ENCODE data around the gene DACH1.
"Not testable (repeated sequence)": the region's sequence is repeated elsewhere in the genome, so short reads cannot be mapped to it uniquely, and the experiment has no call there.

DACH1 gene

DNA sequence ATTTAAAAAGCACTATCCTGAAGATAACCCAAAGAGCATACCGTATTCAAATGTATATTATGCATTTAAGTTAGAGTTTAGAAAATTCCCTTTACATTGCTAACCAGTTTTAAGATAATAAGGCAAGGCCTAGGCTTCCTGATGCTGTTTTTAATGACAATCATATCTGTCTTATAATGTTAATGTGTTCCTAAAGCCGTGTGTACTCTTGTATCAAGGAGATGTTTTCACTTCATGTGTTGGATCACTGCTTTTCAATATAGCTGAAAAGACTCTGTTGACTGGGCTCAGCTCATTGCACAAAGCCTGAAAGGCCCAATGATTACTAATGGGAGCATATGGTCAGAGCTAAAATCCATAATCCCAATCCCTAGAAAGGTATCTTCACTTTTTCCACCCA lies 81.6 kb downstream of the DACH1 start:
- ATAC-seq = no peak
- TF ChIP-seq TOX (CRISPR knock-in tag; IDR thresholded peaks at IDR 0.05; ENCODE audit: borderline replicate concordance) (no peak), RARB (CRISPR knock-in tag; IDR thresholded peaks at IDR 0.05) (no peak), ESRRG (CRISPR knock-in tag; IDR thresholded peaks at IDR 0.05) (no peak), SNAI2 (CRISPR knock-in tag; IDR thresholded peaks at IDR 0.05) (no peak), ZFP30 (CRISPR knock-in tag; IDR thresholded peaks at IDR 0.05) (no peak), BACH2 (CRISPR knock-in tag; IDR thresholded peaks at IDR 0.05; ENCODE audit: borderline replicate concordance) (no peak), ZFP3 (CRISPR knock-in tag; IDR thresholded peaks at IDR 0.05) (no peak), GLIS3 (CRISPR knock-in tag; IDR thresholded peaks at IDR 0.05) (no peak), ZNF565 (CRISPR knock-in tag; conservative IDR thresholded peaks at IDR 0.05; ENCODE audit: low read depth) (no peak), ZNF70 (CRISPR knock-in tag; IDR thresholded peaks at IDR 0.05) (no peak), ISL1 (CRISPR knock-in tag; IDR thresholded peaks at IDR 0.05) (no peak), PPARA (CRISPR knock-in tag; IDR thresholded peaks at IDR 0.05; ENCODE audit: borderline replicate concordance) (no peak), OSR1 (CRISPR knock-in tag; IDR thresholded peaks at IDR 0.05) (no peak), ARNTL (CRISPR knock-in tag; IDR thresholded peaks at IDR 0.05; ENCODE audit: borderline replicate concordance, low read depth) (no peak)
- TF ChIP-seq, protein P1, sequence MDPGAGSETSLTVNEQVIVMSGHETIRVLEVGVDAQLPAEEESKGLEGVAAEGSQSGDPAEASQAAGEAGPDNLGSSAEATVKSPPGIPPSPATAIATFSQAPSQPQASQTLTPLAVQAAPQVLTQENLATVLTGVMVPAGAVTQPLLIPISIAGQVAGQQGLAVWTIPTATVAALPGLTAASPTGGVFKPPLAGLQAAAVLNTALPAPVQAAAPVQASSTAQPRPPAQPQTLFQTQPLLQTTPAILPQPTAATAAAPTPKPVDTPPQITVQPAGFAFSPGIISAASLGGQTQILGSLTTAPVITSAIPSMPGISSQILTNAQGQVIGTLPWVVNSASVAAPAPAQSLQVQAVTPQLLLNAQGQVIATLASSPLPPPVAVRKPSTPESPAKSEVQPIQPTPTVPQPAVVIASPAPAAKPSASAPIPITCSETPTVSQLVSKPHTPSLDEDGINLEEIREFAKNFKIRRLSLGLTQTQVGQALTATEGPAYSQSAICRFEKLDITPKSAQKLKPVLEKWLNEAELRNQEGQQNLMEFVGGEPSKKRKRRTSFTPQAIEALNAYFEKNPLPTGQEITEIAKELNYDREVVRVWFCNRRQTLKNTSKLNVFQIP (CRISPR knock-in tag; IDR thresholded peaks at IDR 0.05; ENCODE audit: borderline replicate concordance, low read depth) = no peak
- TF ChIP-seq, protein P2, sequence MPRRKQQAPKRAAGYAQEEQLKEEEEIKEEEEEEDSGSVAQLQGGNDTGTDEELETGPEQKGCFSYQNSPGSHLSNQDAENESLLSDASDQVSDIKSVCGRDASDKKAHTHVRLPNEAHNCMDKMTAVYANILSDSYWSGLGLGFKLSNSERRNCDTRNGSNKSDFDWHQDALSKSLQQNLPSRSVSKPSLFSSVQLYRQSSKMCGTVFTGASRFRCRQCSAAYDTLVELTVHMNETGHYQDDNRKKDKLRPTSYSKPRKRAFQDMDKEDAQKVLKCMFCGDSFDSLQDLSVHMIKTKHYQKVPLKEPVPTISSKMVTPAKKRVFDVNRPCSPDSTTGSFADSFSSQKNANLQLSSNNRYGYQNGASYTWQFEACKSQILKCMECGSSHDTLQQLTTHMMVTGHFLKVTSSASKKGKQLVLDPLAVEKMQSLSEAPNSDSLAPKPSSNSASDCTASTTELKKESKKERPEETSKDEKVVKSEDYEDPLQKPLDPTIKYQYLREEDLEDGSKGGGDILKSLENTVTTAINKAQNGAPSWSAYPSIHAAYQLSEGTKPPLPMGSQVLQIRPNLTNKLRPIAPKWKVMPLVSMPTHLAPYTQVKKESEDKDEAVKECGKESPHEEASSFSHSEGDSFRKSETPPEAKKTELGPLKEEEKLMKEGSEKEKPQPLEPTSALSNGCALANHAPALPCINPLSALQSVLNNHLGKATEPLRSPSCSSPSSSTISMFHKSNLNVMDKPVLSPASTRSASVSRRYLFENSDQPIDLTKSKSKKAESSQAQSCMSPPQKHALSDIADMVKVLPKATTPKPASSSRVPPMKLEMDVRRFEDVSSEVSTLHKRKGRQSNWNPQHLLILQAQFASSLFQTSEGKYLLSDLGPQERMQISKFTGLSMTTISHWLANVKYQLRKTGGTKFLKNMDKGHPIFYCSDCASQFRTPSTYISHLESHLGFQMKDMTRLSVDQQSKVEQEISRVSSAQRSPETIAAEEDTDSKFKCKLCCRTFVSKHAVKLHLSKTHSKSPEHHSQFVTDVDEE (CRISPR knock-in tag; IDR thresholded peaks at IDR 0.05) = no peak
- TF ChIP-seq, protein P3, sequence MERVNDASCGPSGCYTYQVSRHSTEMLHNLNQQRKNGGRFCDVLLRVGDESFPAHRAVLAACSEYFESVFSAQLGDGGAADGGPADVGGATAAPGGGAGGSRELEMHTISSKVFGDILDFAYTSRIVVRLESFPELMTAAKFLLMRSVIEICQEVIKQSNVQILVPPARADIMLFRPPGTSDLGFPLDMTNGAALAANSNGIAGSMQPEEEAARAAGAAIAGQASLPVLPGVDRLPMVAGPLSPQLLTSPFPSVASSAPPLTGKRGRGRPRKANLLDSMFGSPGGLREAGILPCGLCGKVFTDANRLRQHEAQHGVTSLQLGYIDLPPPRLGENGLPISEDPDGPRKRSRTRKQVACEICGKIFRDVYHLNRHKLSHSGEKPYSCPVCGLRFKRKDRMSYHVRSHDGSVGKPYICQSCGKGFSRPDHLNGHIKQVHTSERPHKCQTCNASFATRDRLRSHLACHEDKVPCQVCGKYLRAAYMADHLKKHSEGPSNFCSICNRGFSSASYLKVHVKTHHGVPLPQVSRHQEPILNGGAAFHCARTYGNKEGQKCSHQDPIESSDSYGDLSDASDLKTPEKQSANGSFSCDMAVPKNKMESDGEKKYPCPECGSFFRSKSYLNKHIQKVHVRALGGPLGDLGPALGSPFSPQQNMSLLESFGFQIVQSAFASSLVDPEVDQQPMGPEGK (CRISPR knock-in tag; IDR thresholded peaks at IDR 0.05; ENCODE audit: borderline replicate concordance) = no peak

- TF ChIP-seq, protein P4, sequence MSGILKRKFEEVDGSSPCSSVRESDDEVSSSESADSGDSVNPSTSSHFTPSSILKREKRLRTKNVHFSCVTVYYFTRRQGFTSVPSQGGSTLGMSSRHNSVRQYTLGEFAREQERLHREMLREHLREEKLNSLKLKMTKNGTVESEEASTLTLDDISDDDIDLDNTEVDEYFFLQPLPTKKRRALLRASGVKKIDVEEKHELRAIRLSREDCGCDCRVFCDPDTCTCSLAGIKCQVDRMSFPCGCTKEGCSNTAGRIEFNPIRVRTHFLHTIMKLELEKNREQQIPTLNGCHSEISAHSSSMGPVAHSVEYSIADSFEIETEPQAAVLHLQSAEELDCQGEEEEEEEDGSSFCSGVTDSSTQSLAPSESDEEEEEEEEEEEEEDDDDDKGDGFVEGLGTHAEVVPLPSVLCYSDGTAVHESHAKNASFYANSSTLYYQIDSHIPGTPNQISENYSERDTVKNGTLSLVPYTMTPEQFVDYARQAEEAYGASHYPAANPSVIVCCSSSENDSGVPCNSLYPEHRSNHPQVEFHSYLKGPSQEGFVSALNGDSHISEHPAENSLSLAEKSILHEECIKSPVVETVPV (CRISPR knock-in tag; IDR thresholded peaks at IDR 0.05) = no peak
- TF ChIP-seq ZNF70 (CRISPR knock-in tag; IDR thresholded peaks at IDR 0.05) (no peak), TOX (CRISPR knock-in tag; IDR thresholded peaks at IDR 0.05; ENCODE audit: borderline replicate concordance) (no peak), OSR1 (CRISPR knock-in tag; IDR thresholded peaks at IDR 0.05) (no peak), ZNF8 (CRISPR knock-in tag; IDR thresholded peaks at IDR 0.05) (no peak)
- no peak for ATAC-seq
Measured at GRCh38 chr13:71780546-71780945, 86.5 kb downstream of the DACH1 start.

DNA sequence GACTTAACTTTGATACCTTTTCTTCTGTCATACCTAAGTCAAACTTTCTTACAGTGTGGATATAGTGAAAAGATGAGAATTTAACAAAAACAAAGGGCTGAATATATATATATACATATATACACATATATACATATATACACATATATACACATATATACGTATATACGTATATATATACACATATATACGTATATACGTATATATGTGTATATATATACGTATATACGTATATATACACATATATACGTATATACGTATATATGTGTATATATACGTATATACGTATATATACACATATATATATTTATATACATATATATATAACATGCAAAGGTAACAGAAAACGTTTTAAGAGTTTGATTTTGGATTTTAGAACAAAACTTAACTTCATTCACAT lies 88.0 kb downstream of the DACH1 start:
- ATAC-seq = not testable (repeated sequence)

DNA sequence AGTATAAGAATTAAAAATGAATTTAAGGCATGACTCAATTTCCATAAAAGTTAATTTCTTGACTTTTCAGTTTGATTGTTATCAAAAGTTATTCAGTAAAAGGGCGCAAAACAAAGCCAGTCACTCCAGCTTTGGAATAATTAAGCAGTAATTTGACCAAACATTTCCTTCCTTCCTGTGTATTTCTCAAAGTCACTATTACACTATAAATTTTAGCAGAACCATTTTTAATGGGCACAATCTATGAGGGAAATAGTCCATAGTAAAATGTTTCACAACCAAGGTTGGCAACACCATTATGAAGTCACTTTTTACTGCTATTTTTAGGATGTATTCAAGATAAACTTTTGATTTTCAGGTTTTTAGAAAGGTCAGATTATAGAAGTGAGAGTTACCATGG lies 91.0 kb downstream of the DACH1 start:
- TF ChIP-seq ZFP3 (CRISPR knock-in tag; IDR thresholded peaks at IDR 0.05) (no peak), BACH2 (CRISPR knock-in tag; IDR thresholded peaks at IDR 0.05; ENCODE audit: borderline replicate concordance) (no peak), TOX (CRISPR knock-in tag; IDR thresholded peaks at IDR 0.05; ENCODE audit: borderline replicate concordance) (no peak), ZFP30 (CRISPR knock-in tag; IDR thresholded peaks at IDR 0.05) (no peak), OSR1 (CRISPR knock-in tag; IDR thresholded peaks at IDR 0.05) (no peak), PPARA (CRISPR knock-in tag; IDR thresholded peaks at IDR 0.05; ENCODE audit: borderline replicate concordance) (no peak)
- TF ChIP-seq, protein P5, sequence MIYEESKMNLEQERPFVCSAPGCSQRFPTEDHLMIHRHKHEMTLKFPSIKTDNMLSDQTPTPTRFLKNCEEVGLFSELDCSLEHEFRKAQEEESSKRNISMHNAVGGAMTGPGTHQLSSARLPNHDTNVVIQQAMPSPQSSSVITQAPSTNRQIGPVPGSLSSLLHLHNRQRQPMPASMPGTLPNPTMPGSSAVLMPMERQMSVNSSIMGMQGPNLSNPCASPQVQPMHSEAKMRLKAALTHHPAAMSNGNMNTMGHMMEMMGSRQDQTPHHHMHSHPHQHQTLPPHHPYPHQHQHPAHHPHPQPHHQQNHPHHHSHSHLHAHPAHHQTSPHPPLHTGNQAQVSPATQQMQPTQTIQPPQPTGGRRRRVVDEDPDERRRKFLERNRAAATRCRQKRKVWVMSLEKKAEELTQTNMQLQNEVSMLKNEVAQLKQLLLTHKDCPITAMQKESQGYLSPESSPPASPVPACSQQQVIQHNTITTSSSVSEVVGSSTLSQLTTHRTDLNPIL (CRISPR knock-in tag; IDR thresholded peaks at IDR 0.05; ENCODE audit: low read depth) = no peak
- TF ChIP-seq, protein P1 (CRISPR knock-in tag; IDR thresholded peaks at IDR 0.05; ENCODE audit: borderline replicate concordance, low read depth) = no peak
- no peak for ATAC-seq

Measured in SK-N-SH treated with all-trans-retinoic acid at 6 μM for 48 hours (cell line).